ENCODE results near the gene ITGA7.

ITGA7 gene

DNA sequence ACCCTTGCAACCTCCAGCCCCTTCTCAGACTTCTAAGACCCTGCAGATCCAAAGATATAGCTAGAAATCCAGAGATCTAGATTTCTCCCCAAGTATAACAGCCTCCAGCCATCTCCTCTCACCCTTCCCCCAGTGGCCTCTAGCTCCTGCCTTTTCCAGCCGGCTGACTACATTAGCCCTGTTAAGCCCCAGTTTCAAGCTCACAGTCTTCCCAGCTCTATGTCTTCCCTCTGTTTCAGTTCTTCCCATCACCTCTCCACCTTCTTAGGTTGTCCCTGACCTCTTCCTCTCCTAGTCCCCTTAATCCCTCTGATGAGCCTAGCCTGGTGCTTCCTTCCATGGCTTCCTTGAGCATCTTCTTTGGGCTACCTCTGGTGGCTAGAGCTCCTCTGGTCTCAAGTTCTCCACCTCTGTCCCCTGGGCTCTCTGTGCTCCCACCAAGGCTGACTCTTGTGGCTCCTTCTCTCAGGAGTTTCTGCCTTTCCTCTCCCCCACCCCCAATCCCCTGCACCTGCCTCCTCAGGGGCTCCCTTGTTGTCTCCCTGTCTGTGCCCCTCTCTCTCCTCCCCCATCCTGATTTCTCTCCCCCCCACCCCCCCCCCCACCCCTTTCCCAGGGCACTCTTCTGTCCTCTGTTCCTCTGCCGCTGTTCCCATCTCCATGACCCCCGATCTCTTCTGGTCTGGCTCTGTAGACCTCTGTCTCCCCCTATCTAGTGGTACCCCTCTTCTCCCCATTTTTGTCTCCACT, 34.4 kb upstream of the ITGA7 start:
- peak overlapping the region; percentile 94 for H3K4me3 Mint-ChIP-seq
- DNase-seq, result no peak
- peaks cover 1% of the 10 kb centered on the region for H3K36me3 Mint-ChIP-seq (ENCODE audit: low read depth)
- no peaks in the 10 kb centered on the region for H3K9me3 Mint-ChIP-seq
- peaks cover 66% of the 10 kb centered on the region for H3K4me1 Mint-ChIP-seq
- TF ChIP-seq, protein P1, sequence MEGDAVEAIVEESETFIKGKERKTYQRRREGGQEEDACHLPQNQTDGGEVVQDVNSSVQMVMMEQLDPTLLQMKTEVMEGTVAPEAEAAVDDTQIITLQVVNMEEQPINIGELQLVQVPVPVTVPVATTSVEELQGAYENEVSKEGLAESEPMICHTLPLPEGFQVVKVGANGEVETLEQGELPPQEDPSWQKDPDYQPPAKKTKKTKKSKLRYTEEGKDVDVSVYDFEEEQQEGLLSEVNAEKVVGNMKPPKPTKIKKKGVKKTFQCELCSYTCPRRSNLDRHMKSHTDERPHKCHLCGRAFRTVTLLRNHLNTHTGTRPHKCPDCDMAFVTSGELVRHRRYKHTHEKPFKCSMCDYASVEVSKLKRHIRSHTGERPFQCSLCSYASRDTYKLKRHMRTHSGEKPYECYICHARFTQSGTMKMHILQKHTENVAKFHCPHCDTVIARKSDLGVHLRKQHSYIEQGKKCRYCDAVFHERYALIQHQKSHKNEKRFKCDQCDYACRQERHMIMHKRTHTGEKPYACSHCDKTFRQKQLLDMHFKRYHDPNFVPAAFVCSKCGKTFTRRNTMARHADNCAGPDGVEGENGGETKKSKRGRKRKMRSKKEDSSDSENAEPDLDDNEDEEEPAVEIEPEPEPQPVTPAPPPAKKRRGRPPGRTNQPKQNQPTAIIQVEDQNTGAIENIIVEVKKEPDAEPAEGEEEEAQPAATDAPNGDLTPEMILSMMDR (IDR thresholded peaks at IDR 0.05), result no peak
- peak overlapping the region; percentile 99 for H3K27ac Mint-ChIP-seq
- peaks cover 3% of the 10 kb centered on the region for H3K27me3 Mint-ChIP-seq (ENCODE audit: low read depth, poor library complexity)

- H3K4me1 Mint-ChIP-seq, result peaks cover 61% of the 10 kb centered on the region
- H3K27me3 Mint-ChIP-seq (ENCODE audit: low read depth, poor library complexity), result peaks cover under 1% of the 10 kb centered on the region
- no peaks in the 10 kb centered on the region for H3K9me3 Mint-ChIP-seq
- TF ChIP-seq, protein P1 (IDR thresholded peaks at IDR 0.05), result no peak
- peak overlapping the region; percentile 82 for H3K4me3 Mint-ChIP-seq
- H3K36me3 Mint-ChIP-seq (ENCODE audit: low read depth), result no peaks in the 10 kb centered on the region
- no peak for DNase-seq
- H3K27ac Mint-ChIP-seq, result no peak overlapping the region
Measured at GRCh38 chr12:55739025-55739378, 31.3 kb upstream of the ITGA7 start.

DNA sequence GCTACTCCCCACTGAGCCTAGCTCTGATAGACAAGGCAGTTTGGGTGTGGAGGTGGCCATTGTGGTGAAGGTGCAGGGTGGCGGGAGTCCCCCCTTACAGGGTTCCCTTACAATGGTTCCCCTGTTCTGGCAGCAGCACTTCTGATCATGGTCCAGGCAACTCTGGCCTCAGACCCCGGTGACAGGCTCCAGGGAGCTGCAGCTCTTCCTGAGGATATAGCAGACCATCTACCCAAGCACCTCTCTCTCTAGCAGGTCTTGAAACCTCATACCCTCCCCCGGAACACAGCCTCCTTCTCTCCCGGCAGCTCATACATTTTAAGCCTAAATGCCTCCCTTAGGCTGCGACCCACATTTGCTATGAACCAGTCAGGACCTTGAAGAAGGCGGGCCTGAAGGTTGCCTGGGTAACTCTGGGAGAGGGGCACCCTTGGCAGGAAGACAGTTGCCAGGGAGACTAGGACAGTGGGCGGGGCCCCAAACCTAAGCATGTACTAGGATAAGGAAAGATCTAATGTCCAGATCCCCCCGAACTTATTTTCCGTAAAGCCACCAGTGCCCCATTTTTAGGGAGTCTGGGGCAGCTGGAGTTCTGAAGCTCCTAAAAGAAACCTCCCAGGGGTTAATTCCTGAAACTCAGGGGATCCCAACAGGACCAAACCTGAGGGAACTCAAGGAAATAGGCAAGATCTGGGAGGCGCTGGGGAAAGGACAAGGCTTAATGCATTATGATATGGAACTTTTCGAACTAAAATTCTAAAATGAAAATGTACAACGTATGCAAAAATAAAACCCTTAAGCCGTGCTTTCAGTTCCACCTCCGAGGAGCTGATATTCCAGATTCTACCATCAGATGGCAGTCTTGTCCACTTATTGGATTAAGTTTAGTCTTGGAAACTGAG, 30.7 kb upstream of the ITGA7 start:
- peak overlapping the region; percentile 82 for H3K4me3 Mint-ChIP-seq
- H3K27me3 Mint-ChIP-seq (ENCODE audit: low read depth, poor library complexity), result no peaks in the 10 kb centered on the region
- H3K4me1 Mint-ChIP-seq, result peaks cover 61% of the 10 kb centered on the region
- TF ChIP-seq, protein P1 (IDR thresholded peaks at IDR 0.05), result peak; percentile 89
- peak; percentile 83 for DNase-seq
- H3K36me3 Mint-ChIP-seq (ENCODE audit: low read depth), result no peaks in the 10 kb centered on the region
- H3K9me3 Mint-ChIP-seq, result no peaks in the 10 kb centered on the region
- peak overlapping the region; percentile 92 for H3K27ac Mint-ChIP-seq

DNA sequence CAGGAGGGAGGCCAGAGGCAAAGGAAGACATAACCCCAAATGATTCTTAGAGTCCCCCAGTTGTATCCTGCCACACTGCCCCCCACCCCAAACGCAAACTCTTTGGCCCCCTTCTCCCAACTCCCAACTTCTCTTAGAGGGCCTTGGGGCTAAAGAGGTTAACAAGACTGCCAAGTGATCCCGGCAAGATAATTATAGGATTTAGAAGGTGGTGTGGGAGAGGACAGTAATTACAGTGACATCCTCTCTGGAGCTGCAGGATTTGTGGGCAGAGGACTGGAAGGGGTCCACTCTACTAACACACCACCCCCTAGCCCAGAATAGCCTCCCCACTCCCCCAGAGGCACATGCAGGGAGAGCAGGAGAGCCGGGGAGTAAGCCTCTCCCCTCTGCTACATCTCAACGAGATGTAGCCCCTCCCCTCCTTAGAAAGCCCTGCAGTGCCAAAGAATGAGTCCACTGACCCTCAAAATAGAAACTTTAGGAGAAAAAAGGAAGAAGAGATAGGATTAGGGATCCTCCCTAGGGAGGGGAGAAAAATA, 29.9 kb upstream of the ITGA7 start:
- Mint-ChIP-seq H3K4me3 (peak overlapping the region; percentile 82), H3K9me3 (no peaks in the 10 kb centered on the region), H3K36me3 (ENCODE audit: low read depth) (no peaks in the 10 kb centered on the region), H3K27ac (peak overlapping the region; percentile 92), H3K27me3 (ENCODE audit: low read depth, poor library complexity) (peaks cover 3% of the 10 kb centered on the region), H3K4me1 (peaks cover 58% of the 10 kb centered on the region)
- TF ChIP-seq, protein P1 (IDR thresholded peaks at IDR 0.05), result no peak
- no peak for DNase-seq

DNA sequence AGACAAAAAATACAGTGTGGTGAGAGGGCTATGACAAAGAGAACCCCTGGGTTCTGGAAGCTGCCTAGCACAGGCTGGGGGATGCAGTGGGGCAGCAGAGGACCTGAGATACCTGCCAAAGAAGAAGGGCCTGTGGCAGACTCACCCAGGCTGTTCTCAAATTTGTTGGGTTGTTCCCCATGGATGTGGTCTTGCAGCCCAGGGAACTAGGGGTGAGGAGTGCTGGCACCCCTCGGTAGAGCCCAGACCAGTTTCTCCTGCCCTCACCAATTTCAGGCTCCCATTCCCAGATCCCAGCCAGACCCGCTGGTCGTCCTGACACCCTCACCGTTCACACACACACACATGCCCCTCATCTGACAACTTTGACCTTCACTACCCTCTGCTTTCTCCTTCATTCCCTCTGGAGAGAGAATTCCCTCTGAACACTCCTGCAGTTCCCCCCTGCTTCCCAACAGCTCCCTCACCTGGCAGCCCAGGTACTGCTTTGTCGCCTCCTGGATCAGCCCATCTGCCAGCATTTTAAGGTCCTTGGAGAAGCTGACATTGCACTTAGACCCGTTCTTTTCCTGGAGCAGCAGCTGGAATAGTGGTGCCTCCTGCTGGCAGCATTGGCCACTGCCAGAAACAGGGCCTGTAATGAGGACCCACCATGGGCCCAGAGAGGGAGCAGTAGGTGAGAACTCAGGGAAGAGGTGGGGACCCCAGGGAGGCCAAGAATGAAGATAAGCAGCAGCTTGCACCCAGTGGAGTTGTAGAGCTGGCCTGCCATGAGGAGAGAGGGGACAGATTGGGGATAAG, 29.3 kb upstream of the ITGA7 start:
- H3K9me3 Mint-ChIP-seq, result no peaks in the 10 kb centered on the region
- peak; percentile 74 for DNase-seq
- TF ChIP-seq, protein P1 (IDR thresholded peaks at IDR 0.05), result peak; percentile 63
- H3K36me3 Mint-ChIP-seq (ENCODE audit: low read depth), result no peaks in the 10 kb centered on the region
- H3K4me3 Mint-ChIP-seq, result peak overlapping the region; percentile 82
- H3K27ac Mint-ChIP-seq, result peak overlapping the region; percentile 92
- H3K4me1 Mint-ChIP-seq, result peaks cover 52% of the 10 kb centered on the region
- H3K27me3 Mint-ChIP-seq (ENCODE audit: low read depth, poor library complexity), result peaks cover 3% of the 10 kb centered on the region
